CD14-positive monocyte (primary cell): Measurements from ENCODE around the gene NOL12. TPM values are rescaled to one million over a fixed set of nuclear protein-coding genes. Genes with fewer than 3 reads are reported as not detected.

Experiments used
- DNase-seq, 3 donors: peaks; one replicate each; pipeline ENCODE4 v3.0.0-alpha.2; 2011 to 2022
- H2AFZ ChIP-seq: 2 replicates; pipeline ENCODE4 v1.6.0; 2012; ENCODE audit warnings: mild to moderate bottlenecking, low read depth, low read length, inconsistent platforms; ENCODE audit not compliant: insufficient read depth, poor library complexity, severe bottlenecking
- H3K27ac ChIP-seq, 2 donors: 1 replicate in 1 of 2; 2 replicates in 1 of 2; pipeline ENCODE4 v1.5.1; 2012 to 2013; ENCODE audit warnings: low read length in 2 of 2, control low read depth in 1 of 2, inconsistent platforms in 1 of 2, low read depth in 1 of 2, mild to moderate bottlenecking in 1 of 2
- H3K27me3 ChIP-seq, 2 donors: one replicate each; pipeline versions ENCODE4 v1.6.0 to v1.6.1; 2011 to 2013; ENCODE audit warnings: low read length in 2 of 2; ENCODE audit not compliant: control insufficient read depth in 2 of 2, insufficient read depth in 2 of 2
- H3K36me3 ChIP-seq, 2 donors: replicated peaks in 1 of 2; 1 replicate in 1 of 2; 2 replicates in 1 of 2; pipeline versions ENCODE4 v1.5.1 to v1.6.1; 2012 to 2013; ENCODE audit warnings: low read length in 2 of 2, control low read depth in 1 of 2, inconsistent platforms in 1 of 2, mild to moderate bottlenecking in 1 of 2; ENCODE audit not compliant: insufficient read depth in 2 of 2, control insufficient read depth in 1 of 2
- H3K4me1 ChIP-seq, 2 donors: 1 replicate in 1 of 2; 2 replicates in 1 of 2; pipeline versions ENCODE4 v1.5.1 to v1.6.1; 2012 to 2013; ENCODE audit warnings: low read length in 2 of 2, control low read depth in 1 of 2, inconsistent platforms in 1 of 2, mild to moderate bottlenecking in 1 of 2, moderate library complexity in 1 of 2; ENCODE audit not compliant: insufficient read depth in 2 of 2, control insufficient read depth in 1 of 2
- H3K4me2 ChIP-seq: replicated peaks from 2 replicates; pipeline ENCODE3; 2012; ENCODE audit warnings: low read length, moderate library complexity, mild to moderate bottlenecking; ENCODE audit not compliant: poor library complexity, severe bottlenecking; ENCODE audit errors: extremely low read depth
- H3K4me3 ChIP-seq, 3 experiments: fragments of 200-600 bp in 1 of 3; sonication (generic) in 1 of 3; replicated peaks in 1 of 3; 1 replicate in 2 of 3; 2 replicates in 1 of 3; pipeline ENCODE4 v1.5.1; 2011 to 2013; ENCODE audit warnings: low read length in 3 of 3, mild to moderate bottlenecking in 3 of 3, control low read depth in 2 of 3, low read depth in 2 of 3, inconsistent platforms in 1 of 3, moderate library complexity in 1 of 3
- H3K79me2 ChIP-seq: 2 replicates; pipeline ENCODE4 v1.6.0; 2012; ENCODE audit warnings: mild to moderate bottlenecking, control low read depth, inconsistent platforms, low read length, moderate library complexity; ENCODE audit not compliant: insufficient read depth
- H3K9ac ChIP-seq: 2 replicates; pipeline ENCODE4 v1.6.0; 2017; ENCODE audit warnings: low read length, mild to moderate bottlenecking; ENCODE audit not compliant: insufficient read depth, poor library complexity, severe bottlenecking
- H3K9me3 ChIP-seq, 2 donors: replicated peaks in 1 of 2; 1 replicate in 1 of 2; 2 replicates in 1 of 2; pipeline versions ENCODE4 v1.5.1 to v1.6.1; 2012 to 2013; ENCODE audit warnings: low read length in 2 of 2, control low read depth in 1 of 2; ENCODE audit not compliant: control insufficient read depth in 1 of 2, insufficient read depth in 1 of 2
- H4K20me1 ChIP-seq: 2 replicates; pipeline ENCODE4 v1.6.0; 2012; ENCODE audit warnings: mild to moderate bottlenecking, low read length, control low read depth, moderate library complexity; ENCODE audit not compliant: insufficient read depth
- H3K27ac Mint-ChIP-seq, 7 donors: one replicate each; pipeline ENCODE4 v1.8.0; 2020; ENCODE audit warnings: mild to moderate bottlenecking in 7 of 7, mixed read lengths in 7 of 7, moderate library complexity in 6 of 7, inconsistent platforms in 2 of 7
- H3K27me3 Mint-ChIP-seq, 3 donors: one replicate each; pipeline ENCODE4 v1.8.0; 2021 to 2022; ENCODE audit warnings: low read depth in 3 of 3, mild to moderate bottlenecking in 3 of 3, mixed read lengths in 3 of 3, moderate library complexity in 3 of 3, inconsistent platforms in 1 of 3
- H3K36me3 Mint-ChIP-seq, 2 donors: one replicate each; pipeline ENCODE4 v1.8.0; 2020; ENCODE audit warnings: mixed read lengths in 2 of 2, inconsistent platforms in 1 of 2, mild to moderate bottlenecking in 1 of 2
- H3K4me1 Mint-ChIP-seq: one replicate; pipeline ENCODE4 v1.8.0; 2020; ENCODE audit warnings: mild to moderate bottlenecking, mixed read lengths
- H3K4me3 Mint-ChIP-seq, 2 donors: one replicate each; pipeline ENCODE4 v1.8.0; 2020; ENCODE audit warnings: mild to moderate bottlenecking in 2 of 2, mixed read lengths in 2 of 2, moderate library complexity in 1 of 2
- H3K9me3 Mint-ChIP-seq, 7 donors: one replicate each; pipeline ENCODE4 v1.8.0; 2020 to 2022; ENCODE audit warnings: mixed read lengths in 7 of 7, mild to moderate bottlenecking in 6 of 7, moderate library complexity in 6 of 7, inconsistent platforms in 2 of 7
- WGBS: methylation state at CpG from one replicate; pipeline ENCODE4 v1.1.5; 2013; ENCODE audit warnings: missing lambda C conversion rate; ENCODE audit not compliant: insufficient coverage; 5-methylcytosine and 5-hydroxymethylcytosine counted together
- intact Hi-C, 2 donors: fragments of 100-400 bp; cut with micrococcal nuclease; formaldehyde crosslinking; loops; one replicate each; pipeline versions ENCODE4 v1.15.0 to v1.15.1; 2023
- polyA plus RNA-seq, 3 donors: library from polyadenylated mRNA; depleted of rRNA in 1 of 3; unstranded in 2 of 3; stranded (reverse) in 1 of 3; fragments of 300-500 nt in 2 of 3; fragments of >200 nt in 1 of 3; fragmentation: Illumina TruSeq in 2 of 3; gene quantifications; 1 replicate in 2 of 3; 2 replicates in 1 of 3; pipeline ENCODE4 v1.2.3, GENCODE V29; 2012 to 2021
- TF ChIP-seq, protein P1 (sequence below): fragments of 200-600 bp; IDR thresholded peaks from one replicate; pipeline ENCODE4 v1.8.0; 2022; ENCODE audit warnings: antibody characterized with exemption, mild to moderate bottlenecking

NOL12 gene
- polyA plus RNA-seq, 3 donors, result 47.3 to 52.0 (median 49.2) TPM

GRCh38 chr22:37684803-37685615 lies 1.1 kb upstream of the NOL12 start:
- Histone ChIP-seq H3K79me2 (peaks cover 32% of the 10 kb centered on the region), H3K36me3 (peaks cover 22 to 23% of the 10 kb centered on the region in 2 donors), H3K4me2 (no peak overlapping the region), H3K9me3 (no peaks in the 10 kb centered on the region), H3K27me3 (no peaks in the 10 kb centered on the region), H3K4me3 (no peak overlapping the region), H2AFZ (no peak overlapping the region), H3K9ac (no peak overlapping the region), H3K27ac (no peak overlapping the region), H3K4me1 (peaks cover 31 to 38% of the 10 kb centered on the region in 2 donors), H4K20me1 (peaks cover 33% of the 10 kb centered on the region)
- peaks cover 21 to 33% of the 10 kb centered on the region in 2 donors for H3K36me3 Mint-ChIP-seq
- H3K9me3 Mint-ChIP-seq, result no peaks in the 10 kb centered on the region
- no peak for DNase-seq
- intact Hi-C loops, result loop anchor here in 1 of 2 donors (10.0 kb wide), 1 partner anchor 120 kb away; the partner anchor contains the start of gene GCAT
- H3K4me1 Mint-ChIP-seq, result peaks cover 34% of the 10 kb centered on the region
- no peaks in the 10 kb centered on the region for H3K27me3 Mint-ChIP-seq
- H3K27ac Mint-ChIP-seq, result no peak overlapping the region
- H3K4me3 Mint-ChIP-seq, result no peak overlapping the region
- TF ChIP-seq, protein P1, sequence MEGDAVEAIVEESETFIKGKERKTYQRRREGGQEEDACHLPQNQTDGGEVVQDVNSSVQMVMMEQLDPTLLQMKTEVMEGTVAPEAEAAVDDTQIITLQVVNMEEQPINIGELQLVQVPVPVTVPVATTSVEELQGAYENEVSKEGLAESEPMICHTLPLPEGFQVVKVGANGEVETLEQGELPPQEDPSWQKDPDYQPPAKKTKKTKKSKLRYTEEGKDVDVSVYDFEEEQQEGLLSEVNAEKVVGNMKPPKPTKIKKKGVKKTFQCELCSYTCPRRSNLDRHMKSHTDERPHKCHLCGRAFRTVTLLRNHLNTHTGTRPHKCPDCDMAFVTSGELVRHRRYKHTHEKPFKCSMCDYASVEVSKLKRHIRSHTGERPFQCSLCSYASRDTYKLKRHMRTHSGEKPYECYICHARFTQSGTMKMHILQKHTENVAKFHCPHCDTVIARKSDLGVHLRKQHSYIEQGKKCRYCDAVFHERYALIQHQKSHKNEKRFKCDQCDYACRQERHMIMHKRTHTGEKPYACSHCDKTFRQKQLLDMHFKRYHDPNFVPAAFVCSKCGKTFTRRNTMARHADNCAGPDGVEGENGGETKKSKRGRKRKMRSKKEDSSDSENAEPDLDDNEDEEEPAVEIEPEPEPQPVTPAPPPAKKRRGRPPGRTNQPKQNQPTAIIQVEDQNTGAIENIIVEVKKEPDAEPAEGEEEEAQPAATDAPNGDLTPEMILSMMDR, result no peak
- 92% methylated on average over 9 of the region's 16 CpGs for WGBS

- Histone ChIP-seq H3K9me3 (no peaks in the 10 kb centered on the region), H4K20me1 (peaks cover 23% of the 10 kb centered on the region), H3K4me2 (no peak overlapping the region), H3K79me2 (peaks cover 32% of the 10 kb centered on the region), H3K9ac (no peak overlapping the region), H3K27me3 (no peaks in the 10 kb centered on the region), H3K4me3 (no peak overlapping the region), H3K36me3 (peaks cover 57 to 74% of the 10 kb centered on the region in 2 donors), H2AFZ (no peak overlapping the region), H3K27ac (no peak overlapping the region), H3K4me1 (peaks cover 17 to 24% of the 10 kb centered on the region in 2 donors)
- WGBS, result 80% methylated on average over 1 of the region's 7 CpGs
- peaks cover 60 to 79% of the 10 kb centered on the region in 2 donors for H3K36me3 Mint-ChIP-seq
- intact Hi-C loops, result no loop called here
- H3K27ac Mint-ChIP-seq, result peak overlapping the region in 1 of 7 donors; percentile 76
- no peak for DNase-seq
- H3K4me3 Mint-ChIP-seq, result no peak overlapping the region
- H3K4me1 Mint-ChIP-seq, result peaks cover 23% of the 10 kb centered on the region
- H3K9me3 Mint-ChIP-seq, result no peaks in the 10 kb centered on the region
- peaks cover 0 to 2% (median 0%) of the 10 kb centered on the region in 3 donors for H3K27me3 Mint-ChIP-seq
- TF ChIP-seq, protein P1, result no peak
Measured at GRCh38 chr22:37690407-37690806, 4.3 kb downstream of the NOL12 start.
